Measurements from ENCODE around the gene NUDT22. TPM values are rescaled to one million over a fixed set of nuclear protein-coding genes. Genes with fewer than 3 reads are reported as not detected.
A peak's percentile ranks its signal among the peaks of the same experiment; 100 is the strongest.

The NUDT22 gene
- total and polyA plus RNA-seq, 2 of the 8 experiments (the other 6 are each of a cell fraction or from before 2014, with no cell fraction given) = 43.4 to 69.0 TPM

- TF ChIP-seq CHD7 (IDR thresholded peaks at IDR 0.05; ENCODE audit: insufficient replicate concordance, low read length) (no peak), EGR1 (IDR thresholded peaks at IDR 0.05; ENCODE audit: borderline replicate concordance, low read depth, low read length) (peak; percentile 70; the same call in 1 of the 2 replicates), CHD2 (IDR thresholded peaks at IDR 0.05; ENCODE audit: low read length) (no peak), RBBP5 (IDR thresholded peaks at IDR 0.05; ENCODE audit: borderline replicate concordance, low read depth, low read length) (no peak)
These were observed 14.6 kb downstream of the NUDT22 start, which contains the start of gene FKBP2 (continued) for GRCh38 chr11:64240435-64241240.

Data from H1 (cell line).